ENCODE measurements around the gene TSPAN9. TPM values are rescaled to one million over a fixed set of nuclear protein-coding genes. Genes with fewer than 3 reads are reported as not detected.

The TSPAN9 gene
- total and polyA plus RNA-seq, 10 of the 15 experiments (the other 5 are each of a cell fraction or from before 2014, with no cell fraction given) = 0.03 to 1.0 (median 0.12) TPM; not detected in 5

- Histone ChIP-seq H3K4me2 (ENCODE audit: control insufficient read depth, insufficient read depth) (no peak overlapping the region), H3K4me1 (ENCODE audit: control insufficient read depth, insufficient read depth, low read length) (no peaks in the 10 kb centered on the region), H3K27me3 (replicated peaks in 1 of 2; ENCODE audit: control insufficient read depth in 2 of 2, insufficient read depth in 2 of 2, low read length in 1 of 2) (peaks cover 3 to 6% of the 10 kb centered on the region in 2 experiments; a peak in 3 of 4 replicates), H3K4me3 (no peak overlapping the region), H3K79me2 (ENCODE audit: control insufficient read depth, insufficient read depth, low read length) (no peaks in the 10 kb centered on the region), H3K9me3 (replicated peaks; ENCODE audit: control insufficient read depth, insufficient read depth, low read length) (no peaks in the 10 kb centered on the region), H3K27ac (ENCODE audit: control insufficient read depth, insufficient read depth) (no peak overlapping the region), H3K9ac (ENCODE audit: control insufficient read depth, insufficient read depth, low read length) (no peak overlapping the region), H3K36me3 (ENCODE audit: control insufficient read depth in 2 of 2, insufficient read depth in 2 of 2, low read length in 1 of 2) (no peaks in the 10 kb centered on the region), H2AFZ (ENCODE audit: control insufficient read depth, low read depth, low read length) (no peak overlapping the region), H4K20me1 (ENCODE audit: control insufficient read depth, insufficient read depth) (no peaks in the 10 kb centered on the region)
- ChIA-PET SMC1A (ENCODE audit: uncharacterized antibody, unreplicated experiment) (no interaction called here), POLR2A (no interaction called here), CTCF (no interaction called here), RAD21 (ENCODE audit: unreplicated experiment) (no interaction called here)
- no TSS peak for BruUV-seq (replicated peaks)
- ATAC-seq (no peak), DNase-seq (ENCODE audit: low read depth, low spot score) (no peak), FAIRE-seq (no peak)
- intact Hi-C loops (cut with micrococcal nuclease; ENCODE audit: unreplicated experiment) = no loop called here
- no peak for TF ChIP-seq CTCF (IDR thresholded peaks at IDR 0.05 in 2 of 3, conservative IDR thresholded peaks at IDR 0.05 in 1 of 3; ENCODE audit: control insufficient read depth in 2 of 3, extremely low read depth in 1 of 3, insufficient read depth in 1 of 3, low read depth in 3 of 3, low read length in 3 of 3)
- no peak for TF ChIP-seq ASH2L (IDR thresholded peaks at IDR 0.05; ENCODE audit: borderline replicate concordance, low read depth)
- no peak for TF ChIP-seq ZNF24 (IDR thresholded peaks at IDR 0.05)
- no peak for TF ChIP-seq PAX5 (IDR thresholded peaks at IDR 0.05; ENCODE audit: borderline replicate concordance, low read depth, low read length)
- no peak for TF ChIP-seq BMI1 (IDR thresholded peaks at IDR 0.05; ENCODE audit: borderline replicate concordance)
- no peak for TF ChIP-seq CHD1 (IDR thresholded peaks at IDR 0.05; ENCODE audit: low read depth, low read length)
- TF ChIP-seq STAT1 (conservative IDR thresholded peaks at IDR 0.05) = no peak
- TF ChIP-seq IKZF2 (IDR thresholded peaks at IDR 0.05) = no peak
- TF ChIP-seq FOXK2 (IDR thresholded peaks at IDR 0.05) = no peak
- TF ChIP-seq ZBTB11 (CRISPR knock-in tag; IDR thresholded peaks at IDR 0.05) = no peak
- no peak for TF ChIP-seq CHD4 (IDR thresholded peaks at IDR 0.05)
- TF ChIP-seq ZNF274 (IDR thresholded peaks at IDR 0.05; ENCODE audit: insufficient read depth, insufficient read length) = no peak
- 48% methylated on average over 8 of the region's 8 CpGs for WGBS (ENCODE audit: insufficient coverage, insufficient replicate concordance, low lambda C conversion rate, missing lambda C conversion rate)
- in situ Hi-C loops (cut with MboI) = no loop called here
Observed at GRCh38 chr12:3266638-3267037, 189.5 kb downstream of the TSPAN9 start.
